Vagina (tissue), 2 donors: ENCODE results near the gene TBCA. TPM values are rescaled to one million over a fixed set of nuclear protein-coding genes. Genes with fewer than 3 reads are reported as not detected.

Source experiments
- DNase-seq, 2 donors: peaks; one replicate each; pipeline ENCODE4 v3.0.0-alpha.2; 2017; ENCODE audit errors: extremely low spot score in 2 of 2
- H3K27ac ChIP-seq: fragments of 200-600 bp; sonication (generic); one replicate; pipeline ENCODE4 v1.5.1; 2019
- H3K27me3 ChIP-seq: fragments of 200-600 bp; sonication (generic); one replicate; pipeline ENCODE4 v1.5.1; 2019
- H3K36me3 ChIP-seq, 2 donors: fragments of 200-600 bp; sonication (generic); one replicate each; pipeline ENCODE4 v1.5.1; 2017 to 2019
- H3K4me1 ChIP-seq: fragments of 200-600 bp; sonication (generic); one replicate; pipeline ENCODE4 v1.5.1; 2019
- H3K4me3 ChIP-seq, 2 donors: fragments of 200-600 bp; sonication (generic); 1 replicate in 1 of 2; 2 replicates in 1 of 2; pipeline ENCODE4 v1.5.1; 2016 to 2019
- H3K9me3 ChIP-seq: fragments of 200-600 bp; sonication (generic); one replicate; pipeline ENCODE4 v1.5.1; 2019
- POLR2A ChIP-seq, 2 donors: fragments of 450-650 bp; IDR thresholded peaks; one replicate each; pipeline ENCODE4 v1.6.1; 2017; ENCODE audit warnings: antibody characterized with exemption in 2 of 2, mild to moderate bottlenecking in 2 of 2, moderate library complexity in 2 of 2
- POLR2AphosphoS5 ChIP-seq, 2 donors: sonication (generic); formaldehyde crosslinking; IDR thresholded peaks; one replicate each; pipeline ENCODE4 v1.9.0; 2017; ENCODE audit warnings: antibody characterized with exemption in 2 of 2, mild to moderate bottlenecking in 2 of 2, low read depth in 1 of 2; ENCODE audit not compliant: insufficient read depth in 1 of 2
- intact Hi-C: fragments of 100-400 bp; cut with DNase I; formaldehyde crosslinking; loops from one replicate; pipeline ENCODE4 v1.15.1; 2023
- total RNA-seq: library from RNA; depleted of rRNA; stranded (reverse); fragments of >200 nt; gene quantifications from one replicate; pipeline ENCODE4 v1.2.3, GENCODE V29; 2016
- TF ChIP-seq, protein P1 (sequence below), 3 experiments: fragments of 450-650 bp in 2 of 3; fragments of 200-600 bp in 1 of 3; sonication (generic) in 1 of 3; IDR thresholded peaks; one replicate each; pipeline ENCODE4 v1.5.1; 2017 to 2019; ENCODE audit warnings: antibody characterized with exemption in 3 of 3, mild to moderate bottlenecking in 2 of 3, moderate library complexity in 2 of 3

The TBCA gene
- total RNA-seq, 1 donor from 2014 or later = 142 TPM

DNA sequence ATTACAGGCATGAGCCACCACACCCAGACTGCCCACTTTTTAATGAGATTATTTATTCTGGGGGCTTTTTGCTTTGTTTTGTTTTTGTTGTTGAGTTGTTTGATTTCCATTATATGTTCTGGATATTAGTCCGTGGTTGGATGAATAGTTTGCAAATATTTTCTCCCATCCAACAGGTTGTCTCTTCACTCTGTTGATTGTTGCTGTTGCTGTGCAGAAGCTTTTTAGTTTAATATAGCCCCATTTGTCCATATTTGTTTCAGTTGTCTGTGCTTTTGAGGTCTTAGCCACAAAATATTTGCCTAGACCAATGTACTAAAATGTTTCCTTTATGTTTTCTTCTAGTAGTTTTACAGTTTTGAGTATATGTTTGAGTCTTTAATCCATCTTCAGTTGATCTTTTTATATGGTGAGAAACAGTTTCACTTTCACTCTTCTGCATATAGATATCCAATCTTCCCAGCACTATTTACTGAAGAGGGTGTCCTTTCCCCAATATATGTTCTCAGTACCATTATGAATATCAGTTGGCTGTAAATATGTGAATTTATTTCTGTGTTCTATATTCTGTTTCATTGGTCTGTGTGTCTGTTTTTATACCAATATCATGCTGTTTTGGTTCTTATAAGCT lies 30.2 kb upstream of the TBCA start:
- DNase-seq = no peak
- Histone ChIP-seq H3K27me3 (no peaks in the 10 kb centered on the region), H3K9me3 (no peaks in the 10 kb centered on the region), H3K4me1 (no peaks in the 10 kb centered on the region), H3K27ac (no peak overlapping the region), H3K4me3 (no peak overlapping the region), H3K36me3 (no peaks in the 10 kb centered on the region)
- intact Hi-C loops = no loop called here
- TF ChIP-seq POLR2A (IDR thresholded peaks at IDR 0.05) (no peak), POLR2AphosphoS5 (IDR thresholded peaks at IDR 0.05; ENCODE audit: insufficient read depth in 1 of 2, low read depth in 1 of 2) (no peak)

DNA sequence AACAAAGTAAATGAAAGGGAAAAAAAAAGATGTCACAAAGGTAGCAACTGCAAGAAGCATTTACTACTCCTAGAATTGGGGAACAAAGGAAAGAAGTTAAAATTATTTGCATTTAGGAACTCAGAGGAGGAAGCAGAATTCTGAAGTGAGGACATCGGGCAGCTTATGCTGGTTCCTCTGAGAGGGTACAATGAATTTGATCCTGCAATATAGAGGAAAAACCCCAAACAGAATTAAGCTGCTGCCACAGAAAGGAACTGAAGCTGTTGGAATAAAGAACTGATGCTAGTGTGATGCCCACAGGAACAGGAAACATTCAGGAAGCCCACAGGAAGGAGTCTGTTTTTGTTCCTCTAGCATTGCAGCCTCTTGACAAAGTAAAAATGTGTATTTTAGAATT lies 22.3 kb upstream of the TBCA start:
- intact Hi-C loops = no loop called here
- no peak for TF ChIP-seq POLR2AphosphoS5 (IDR thresholded peaks at IDR 0.05; ENCODE audit: insufficient read depth in 1 of 2, low read depth in 1 of 2)
- TF ChIP-seq, protein P1, sequence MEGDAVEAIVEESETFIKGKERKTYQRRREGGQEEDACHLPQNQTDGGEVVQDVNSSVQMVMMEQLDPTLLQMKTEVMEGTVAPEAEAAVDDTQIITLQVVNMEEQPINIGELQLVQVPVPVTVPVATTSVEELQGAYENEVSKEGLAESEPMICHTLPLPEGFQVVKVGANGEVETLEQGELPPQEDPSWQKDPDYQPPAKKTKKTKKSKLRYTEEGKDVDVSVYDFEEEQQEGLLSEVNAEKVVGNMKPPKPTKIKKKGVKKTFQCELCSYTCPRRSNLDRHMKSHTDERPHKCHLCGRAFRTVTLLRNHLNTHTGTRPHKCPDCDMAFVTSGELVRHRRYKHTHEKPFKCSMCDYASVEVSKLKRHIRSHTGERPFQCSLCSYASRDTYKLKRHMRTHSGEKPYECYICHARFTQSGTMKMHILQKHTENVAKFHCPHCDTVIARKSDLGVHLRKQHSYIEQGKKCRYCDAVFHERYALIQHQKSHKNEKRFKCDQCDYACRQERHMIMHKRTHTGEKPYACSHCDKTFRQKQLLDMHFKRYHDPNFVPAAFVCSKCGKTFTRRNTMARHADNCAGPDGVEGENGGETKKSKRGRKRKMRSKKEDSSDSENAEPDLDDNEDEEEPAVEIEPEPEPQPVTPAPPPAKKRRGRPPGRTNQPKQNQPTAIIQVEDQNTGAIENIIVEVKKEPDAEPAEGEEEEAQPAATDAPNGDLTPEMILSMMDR (IDR thresholded peaks at IDR 0.05) = no peak
- TF ChIP-seq POLR2A (IDR thresholded peaks at IDR 0.05) = no peak
- Histone ChIP-seq H3K36me3 (no peaks in the 10 kb centered on the region), H3K27ac (no peak overlapping the region), H3K4me3 (no peak overlapping the region), H3K4me1 (no peaks in the 10 kb centered on the region), H3K27me3 (no peaks in the 10 kb centered on the region), H3K9me3 (no peaks in the 10 kb centered on the region)
- no peak for DNase-seq

DNA sequence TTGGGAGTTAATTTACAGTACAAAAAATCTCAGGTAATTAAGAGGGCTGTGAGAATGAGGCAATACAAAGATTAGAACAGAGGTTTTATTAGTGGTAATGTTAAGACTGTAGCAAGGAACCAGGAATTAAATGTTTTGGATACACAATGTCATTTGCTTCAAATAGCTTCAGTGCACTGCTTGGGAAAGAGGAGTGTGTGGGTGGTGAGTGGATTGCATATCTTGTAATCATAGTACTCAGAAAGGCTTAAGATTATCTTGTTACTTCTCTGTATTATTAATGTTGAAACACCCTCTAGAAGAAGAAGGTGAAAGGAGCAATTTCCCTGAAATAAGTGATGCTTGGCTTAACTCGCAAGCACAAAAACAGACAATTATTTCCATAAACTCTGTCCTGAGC lies 21.0 kb upstream of the TBCA start:
- intact Hi-C loops = no loop called here
- H3K4me3 ChIP-seq = no peak overlapping the region
- no peaks in the 10 kb centered on the region for H3K4me1 ChIP-seq
- no peak for TF ChIP-seq POLR2AphosphoS5 (IDR thresholded peaks at IDR 0.05; ENCODE audit: insufficient read depth in 1 of 2, low read depth in 1 of 2)
- TF ChIP-seq, protein P1 (IDR thresholded peaks at IDR 0.05) = no peak
- no peak for TF ChIP-seq POLR2A (IDR thresholded peaks at IDR 0.05)
- H3K9me3 ChIP-seq = no peaks in the 10 kb centered on the region
- H3K27ac ChIP-seq = no peak overlapping the region
- no peak for DNase-seq
- H3K36me3 ChIP-seq = no peaks in the 10 kb centered on the region
- no peaks in the 10 kb centered on the region for H3K27me3 ChIP-seq

DNA sequence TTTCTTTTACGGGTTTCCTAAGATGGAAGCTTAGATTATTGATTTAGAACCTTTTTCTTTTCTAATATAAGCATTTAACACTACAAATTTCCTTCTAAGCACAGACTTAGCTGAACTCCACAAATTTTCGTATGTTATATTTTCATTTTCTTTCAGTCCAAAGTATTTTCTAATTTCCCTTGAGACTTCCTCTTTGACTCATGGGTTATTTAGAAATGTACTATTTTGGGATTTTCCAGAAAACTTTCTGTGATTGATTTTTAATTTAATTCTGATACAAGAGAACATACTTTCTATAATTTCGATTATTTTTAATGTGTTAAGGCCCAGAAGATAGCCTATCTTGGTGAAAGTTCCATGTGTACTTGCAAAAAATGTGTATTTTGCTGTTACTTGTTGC lies 19.7 kb upstream of the TBCA start:
- Histone ChIP-seq H3K36me3 (no peaks in the 10 kb centered on the region), H3K4me3 (no peak overlapping the region), H3K9me3 (no peaks in the 10 kb centered on the region), H3K27me3 (no peaks in the 10 kb centered on the region), H3K4me1 (no peaks in the 10 kb centered on the region), H3K27ac (no peak overlapping the region)
- intact Hi-C loops = no loop called here
- no peak for DNase-seq
- TF ChIP-seq POLR2A (IDR thresholded peaks at IDR 0.05) (no peak), POLR2AphosphoS5 (IDR thresholded peaks at IDR 0.05; ENCODE audit: insufficient read depth in 1 of 2, low read depth in 1 of 2) (no peak)
- TF ChIP-seq, protein P1 (IDR thresholded peaks at IDR 0.05) = no peak

DNA sequence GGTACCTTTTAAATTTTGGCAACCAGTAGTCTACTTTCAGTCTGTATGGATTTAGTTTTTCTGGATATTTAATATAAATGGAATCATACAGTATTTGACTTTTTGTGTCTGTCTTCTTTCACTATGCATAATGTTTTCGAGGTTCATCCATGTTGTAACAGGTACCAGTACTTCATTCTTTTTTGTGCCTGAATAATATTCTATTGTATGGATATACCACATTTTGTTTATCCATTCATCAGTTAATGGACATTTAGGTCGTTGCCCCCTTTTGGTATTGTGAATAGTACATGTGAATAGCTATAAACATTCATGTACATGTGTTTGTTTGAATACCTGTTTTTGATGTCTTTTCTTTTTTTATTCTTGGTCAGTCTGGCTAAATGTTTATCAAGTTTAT lies 19.1 kb upstream of the TBCA start:
- no peaks in the 10 kb centered on the region for H3K4me1 ChIP-seq
- intact Hi-C loops = no loop called here

More for the DNA sequence above, 19.1 kb upstream of the TBCA start:
- Histone ChIP-seq H3K4me3 (no peak overlapping the region), H3K27ac (no peak overlapping the region), H3K36me3 (no peaks in the 10 kb centered on the region), H3K9me3 (no peaks in the 10 kb centered on the region), H3K27me3 (no peaks in the 10 kb centered on the region)
- no peak for DNase-seq
- TF ChIP-seq, protein P1 (IDR thresholded peaks at IDR 0.05) = no peak
- TF ChIP-seq POLR2AphosphoS5 (IDR thresholded peaks at IDR 0.05; ENCODE audit: insufficient read depth in 1 of 2, low read depth in 1 of 2) (no peak), POLR2A (IDR thresholded peaks at IDR 0.05) (no peak)
